ENCODE measurements around the gene TM2D1.
"Not testable (repeated sequence)": the region's sequence is repeated elsewhere in the genome, so short reads cannot be mapped to it uniquely, and the experiment has no call there.

The TM2D1 gene

DNA sequence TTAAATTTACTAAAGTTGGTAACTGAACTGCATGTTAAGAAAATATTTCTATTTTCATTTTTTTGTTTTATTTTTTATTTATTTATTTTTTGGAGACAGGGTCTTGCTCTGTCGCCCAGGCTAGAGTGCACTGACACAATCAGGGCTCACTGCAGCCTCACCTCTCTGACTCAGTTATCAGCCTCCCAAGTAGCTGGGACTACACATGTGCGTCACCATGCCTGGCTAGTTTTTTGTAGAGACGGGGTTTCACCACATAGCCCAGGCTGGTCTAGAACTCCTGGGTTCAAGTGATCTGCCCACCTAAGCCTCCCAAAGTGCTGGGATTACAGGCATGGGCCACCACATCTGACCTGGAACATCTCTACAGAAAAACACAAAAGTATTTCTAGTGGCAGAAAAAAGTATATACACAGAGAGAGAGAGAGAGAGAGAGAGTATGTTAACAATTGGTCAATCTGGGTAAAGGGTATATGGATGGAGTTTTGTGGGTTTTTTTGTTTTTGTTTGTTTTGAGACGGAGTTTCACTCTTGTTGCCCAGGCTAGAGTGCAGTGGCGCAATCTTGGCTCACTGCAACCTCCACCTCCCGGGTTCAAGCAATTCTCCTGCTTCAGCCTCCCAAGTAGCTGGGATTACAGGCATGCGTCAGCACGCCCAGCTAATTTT is 5.8 kb downstream of the TM2D1 start:
- not testable (repeated sequence) for DNase-seq (ENCODE audit: low spot score)

DNA sequence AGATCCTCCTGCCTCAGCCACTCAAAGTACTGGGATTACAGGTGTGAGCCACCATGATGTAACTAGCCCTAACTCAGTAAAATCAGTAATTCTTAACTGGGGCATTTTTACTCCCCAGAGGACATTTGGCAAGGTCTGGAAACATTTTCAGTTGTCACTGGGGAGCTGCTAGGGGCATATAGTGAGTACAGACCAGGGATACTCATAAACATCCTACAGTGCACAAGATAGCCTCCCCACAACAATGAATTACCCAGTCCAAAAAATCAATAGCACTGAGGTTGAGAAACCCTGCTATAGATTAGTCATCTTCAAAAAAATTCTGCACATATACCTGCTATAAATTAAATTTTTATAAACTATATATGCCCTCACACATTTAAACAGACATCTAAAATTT is 13.0 kb downstream of the TM2D1 start:
- no peak for DNase-seq (ENCODE audit: low spot score)

DNA sequence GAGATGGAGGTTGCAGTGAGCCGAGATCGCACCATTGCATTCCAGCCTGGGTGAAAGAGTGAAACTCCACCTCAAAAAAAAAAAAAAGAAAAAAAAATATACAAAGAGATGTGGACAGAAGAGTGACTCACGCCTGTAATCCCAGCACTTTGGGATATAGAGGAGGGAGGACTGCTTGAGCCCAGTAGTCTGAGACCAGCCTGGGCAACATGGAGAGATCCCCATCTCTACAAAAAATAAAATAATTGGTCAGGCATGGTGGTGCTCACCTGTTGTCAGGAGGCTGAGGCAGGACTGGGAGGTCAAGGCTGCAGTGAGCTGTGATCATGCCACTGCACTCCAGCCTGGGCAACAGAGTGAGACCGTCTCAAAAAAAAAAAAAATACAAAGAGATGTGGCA is 13.7 kb downstream of the TM2D1 start:
- DNase-seq (ENCODE audit: low spot score) = not testable (repeated sequence)

DNA sequence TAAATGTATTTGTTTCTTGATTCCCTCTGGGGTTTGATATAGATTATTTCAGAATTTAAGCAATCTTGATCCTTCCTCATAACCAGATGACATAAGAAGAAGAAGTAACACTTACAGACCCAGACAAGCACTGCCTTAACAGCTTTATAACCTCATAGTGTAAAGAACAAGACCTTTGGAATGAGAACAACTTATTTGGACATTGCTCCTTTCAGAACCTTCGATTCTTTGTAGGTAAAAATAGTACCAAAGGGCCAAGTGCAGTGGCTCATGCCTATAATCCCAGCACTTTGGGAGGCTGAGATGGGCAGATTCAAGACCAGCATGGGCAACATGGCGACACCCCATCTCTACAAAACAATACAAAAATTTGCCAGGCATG is 15.0 kb downstream of the TM2D1 start:
- DNase-seq (ENCODE audit: low spot score) = no peak

DNA sequence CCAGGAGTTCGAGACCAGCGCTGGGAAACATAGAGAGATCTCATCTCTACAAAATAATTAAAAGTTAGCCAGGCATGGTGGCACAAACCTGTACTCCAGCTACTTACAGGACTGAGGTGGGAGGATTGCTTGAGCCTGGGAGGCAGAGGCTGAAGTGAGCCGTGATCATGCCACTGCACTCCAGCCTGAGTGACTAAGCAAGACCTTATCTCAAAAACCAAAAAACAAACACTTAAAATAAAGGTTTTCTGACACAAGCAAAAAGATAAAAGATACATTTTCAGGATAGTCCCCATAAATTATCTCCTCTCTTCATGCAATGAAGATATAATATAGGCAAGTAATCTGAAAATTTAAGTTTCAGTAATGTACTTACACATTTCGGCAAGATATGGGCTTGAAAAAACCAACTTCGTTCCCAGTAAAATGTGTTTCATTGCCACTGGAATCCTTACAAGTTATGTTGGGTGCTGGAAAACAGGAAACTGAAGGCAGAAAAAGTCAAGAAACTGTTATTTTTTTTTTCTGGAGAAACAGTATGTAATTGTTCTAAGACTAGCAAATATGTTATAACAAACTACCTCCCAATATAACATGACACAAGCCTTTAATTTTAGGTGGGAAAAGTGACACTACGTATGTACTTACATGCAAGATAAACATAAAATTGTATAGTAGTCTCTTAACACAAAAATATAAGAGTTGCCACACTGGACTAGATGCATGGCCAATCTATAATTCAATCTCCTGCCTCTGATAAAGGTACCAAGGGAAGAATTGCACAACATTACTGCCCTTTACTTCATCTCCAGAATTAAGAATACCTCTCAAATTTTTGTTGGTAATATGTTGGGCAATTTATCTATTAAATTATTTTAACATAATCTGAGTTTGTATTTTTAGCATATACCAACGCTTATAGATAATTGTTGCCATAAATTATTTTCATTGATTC is 15.7 kb downstream of the TM2D1 start:
- DNase-seq (ENCODE audit: low spot score) = no peak

DNA sequence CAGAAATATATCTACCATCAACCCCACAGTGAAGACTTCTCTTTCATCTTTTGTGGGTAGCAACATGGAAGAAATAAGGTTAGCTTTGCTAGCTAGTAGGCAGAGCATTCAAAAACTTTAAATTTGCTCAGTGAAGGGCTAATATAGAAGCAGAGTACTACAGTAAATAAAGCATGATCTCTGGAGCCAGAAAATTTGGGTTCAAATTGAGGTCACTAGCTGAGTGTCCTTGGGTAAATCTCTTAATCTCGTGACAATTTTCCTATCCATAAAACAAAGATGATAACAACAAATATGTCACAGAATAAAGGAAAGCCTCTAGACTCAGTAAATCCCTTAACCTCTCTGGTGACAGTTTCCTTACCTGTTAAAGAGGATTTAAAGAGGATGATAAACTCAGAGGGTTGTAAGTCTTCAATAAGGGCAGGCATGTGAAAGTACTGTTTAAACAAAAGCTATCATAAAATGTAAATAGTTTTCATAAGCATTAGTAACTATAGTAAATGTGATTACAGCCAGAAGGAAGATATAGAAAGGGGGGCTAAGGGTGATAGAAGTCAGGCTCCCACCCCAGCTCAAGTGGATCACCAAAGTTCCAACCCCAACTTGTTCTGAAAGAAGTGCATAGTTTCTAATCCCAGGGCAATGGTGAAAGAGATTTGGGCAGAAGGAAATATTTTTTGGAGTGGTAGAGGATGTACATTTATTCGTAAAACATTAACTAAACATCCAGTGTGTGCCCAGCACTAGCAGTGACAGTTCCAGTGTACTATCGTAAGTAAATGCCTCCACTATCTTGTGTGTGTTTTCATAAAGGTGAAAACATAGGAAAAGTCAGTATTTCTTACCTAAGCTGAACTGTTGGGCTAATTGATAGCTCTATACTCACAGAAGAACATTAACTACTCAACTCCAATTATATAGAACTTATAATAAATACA is 24.8 kb downstream of the TM2D1 start:
- DNase-seq (ENCODE audit: low spot score) = no peak

DNA sequence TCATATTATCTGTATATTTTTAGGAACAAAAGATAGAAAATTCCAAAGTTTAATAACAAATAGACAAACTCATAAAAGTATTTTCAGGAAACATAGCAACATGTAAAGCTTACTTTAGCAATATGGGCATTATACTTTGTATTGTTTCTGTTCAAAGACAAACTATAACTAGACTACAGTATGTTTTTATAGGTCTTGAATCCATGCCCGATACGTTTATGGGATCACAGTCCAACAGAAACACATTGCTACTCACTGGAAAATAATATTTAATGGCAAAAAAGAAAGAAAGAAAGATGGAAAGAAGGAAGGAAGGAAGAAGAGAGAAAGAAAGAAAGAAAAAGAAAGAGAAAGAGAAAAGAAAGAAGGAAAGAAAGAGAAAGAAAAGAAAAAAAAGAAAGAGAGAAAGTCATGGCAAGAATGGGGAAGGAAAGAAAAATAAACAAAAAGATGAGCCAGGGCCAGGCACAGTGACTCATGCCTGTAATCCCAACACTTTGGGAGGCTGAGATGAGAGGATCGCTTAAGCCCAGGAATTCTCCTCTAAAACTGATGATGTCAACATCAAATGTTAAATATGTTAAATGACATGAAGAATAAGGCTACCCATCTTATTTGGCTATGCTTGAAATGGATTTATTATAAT is 32.7 kb downstream of the TM2D1 start:
- no peak for DNase-seq (ENCODE audit: low spot score)

DNA sequence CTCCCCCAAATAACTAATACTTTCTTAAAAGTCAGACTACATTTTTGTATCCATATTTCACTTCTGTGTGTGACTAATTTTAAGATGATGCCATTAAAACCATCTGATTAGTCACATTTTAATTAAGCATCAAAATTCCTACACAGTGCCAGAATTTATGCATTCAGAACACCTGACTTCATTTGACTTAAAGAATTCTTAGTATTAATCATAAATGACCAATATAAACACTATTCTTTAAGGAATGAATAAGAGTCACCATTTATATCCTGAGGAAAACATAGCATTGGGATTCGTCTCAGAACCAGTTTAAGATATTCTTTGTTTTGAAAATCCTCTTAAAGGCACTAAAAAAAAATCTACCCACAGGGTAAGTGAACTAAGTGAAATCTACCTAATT is 37.0 kb downstream of the TM2D1 start:
- DNase-seq (ENCODE audit: low spot score) = no peak

DNA sequence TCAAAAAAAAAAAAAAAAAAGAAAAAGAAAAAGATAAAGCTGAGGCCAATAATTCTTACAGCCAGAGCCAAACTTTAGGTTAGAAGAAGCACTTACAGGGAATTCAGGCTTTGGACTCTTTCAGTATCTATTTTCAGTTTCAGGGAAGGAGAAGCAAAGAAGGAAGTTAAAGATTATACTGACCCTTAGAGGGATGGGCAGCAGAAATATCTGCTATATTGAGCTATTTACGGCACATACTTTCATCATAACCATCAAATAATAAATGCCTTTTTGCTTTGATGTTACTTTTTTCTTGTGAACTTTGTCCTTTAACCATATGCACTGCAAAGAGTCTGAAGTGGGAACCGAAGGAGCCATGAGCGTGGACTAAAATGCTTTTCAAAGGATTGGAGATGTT is 42.0 kb downstream of the TM2D1 start:
- DNase-seq (ENCODE audit: low spot score) = no peak

DNA sequence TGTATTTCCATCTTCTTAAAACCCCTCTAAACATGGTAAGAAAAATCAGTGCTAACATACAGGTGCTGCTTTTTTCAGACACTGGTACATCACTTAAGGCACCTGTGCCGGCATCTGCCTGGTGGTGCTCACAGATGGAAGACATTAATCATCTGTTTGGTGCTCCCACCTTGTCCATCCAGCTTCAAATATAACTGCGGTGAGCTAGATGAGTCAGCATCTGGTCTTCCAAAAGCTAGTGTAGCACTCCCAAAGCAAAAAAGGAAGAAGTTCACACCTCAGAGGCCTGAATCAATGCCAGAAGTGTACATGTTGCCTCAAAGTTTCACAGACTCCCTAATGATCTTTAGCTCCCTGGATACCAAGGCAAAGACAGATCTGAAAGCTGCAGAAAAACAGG is 44.4 kb downstream of the TM2D1 start:
- no peak for DNase-seq (ENCODE audit: low spot score)

DNA sequence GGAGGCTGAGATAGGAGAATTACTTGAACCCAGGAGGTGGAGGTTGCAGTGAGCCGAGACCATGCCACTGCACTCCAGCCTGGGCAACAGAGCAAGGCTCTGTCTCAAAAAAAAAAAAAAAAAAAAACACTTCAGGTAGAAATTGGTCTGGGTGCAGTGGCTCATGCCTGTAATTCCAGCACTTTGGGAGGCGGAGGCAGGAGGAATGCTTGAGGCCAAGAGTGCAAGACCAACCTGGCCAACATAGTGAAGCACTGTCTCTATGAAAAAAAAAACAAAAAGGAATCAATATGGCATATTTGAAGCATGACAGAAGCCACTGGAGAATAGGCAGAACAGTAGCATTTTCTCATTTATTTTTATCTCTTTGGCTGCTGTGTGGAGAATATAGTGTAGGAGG is 48.1 kb downstream of the TM2D1 start:
- DNase-seq (ENCODE audit: low spot score) = not testable (repeated sequence)

DNA sequence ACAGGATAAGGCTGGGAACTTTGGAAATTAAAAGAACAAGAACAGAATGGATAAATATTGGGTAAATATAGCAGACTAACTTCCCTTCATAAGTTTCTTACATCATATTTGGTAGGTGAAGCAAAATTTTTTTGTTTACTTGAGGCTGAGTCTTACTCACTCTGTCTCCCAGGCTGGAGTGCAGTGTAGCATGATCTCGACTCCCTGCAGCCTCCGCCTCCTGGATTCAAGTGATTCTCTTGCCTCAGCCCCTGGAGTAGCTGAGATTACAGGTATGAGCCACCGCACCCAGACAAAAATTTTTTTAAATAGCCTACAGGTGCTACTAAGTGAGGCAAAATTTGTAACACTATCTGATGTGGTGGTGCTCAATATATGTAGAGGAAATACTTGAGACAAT is 50.7 kb downstream of the TM2D1 start:
- no peak for DNase-seq (ENCODE audit: low spot score)

DNA sequence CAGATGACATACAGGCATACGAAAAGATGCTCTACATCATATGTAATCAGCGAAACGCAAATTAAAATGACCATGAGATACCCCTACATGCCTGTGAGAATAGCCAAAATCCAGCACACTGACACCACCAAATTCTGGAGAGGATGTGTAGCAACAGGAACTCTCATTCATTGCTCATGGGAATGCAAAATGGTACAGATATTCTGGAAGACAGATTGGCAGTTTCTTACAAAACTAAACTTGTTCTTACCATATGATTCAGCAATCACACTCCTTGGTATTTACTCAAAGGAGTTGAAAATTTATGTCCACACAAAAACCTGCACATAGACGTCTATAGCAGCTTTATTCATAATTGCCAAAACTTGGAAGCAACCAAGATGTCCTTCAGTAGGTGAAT is 52.6 kb downstream of the TM2D1 start:
- DNase-seq (ENCODE audit: low spot score) = no peak

DNA sequence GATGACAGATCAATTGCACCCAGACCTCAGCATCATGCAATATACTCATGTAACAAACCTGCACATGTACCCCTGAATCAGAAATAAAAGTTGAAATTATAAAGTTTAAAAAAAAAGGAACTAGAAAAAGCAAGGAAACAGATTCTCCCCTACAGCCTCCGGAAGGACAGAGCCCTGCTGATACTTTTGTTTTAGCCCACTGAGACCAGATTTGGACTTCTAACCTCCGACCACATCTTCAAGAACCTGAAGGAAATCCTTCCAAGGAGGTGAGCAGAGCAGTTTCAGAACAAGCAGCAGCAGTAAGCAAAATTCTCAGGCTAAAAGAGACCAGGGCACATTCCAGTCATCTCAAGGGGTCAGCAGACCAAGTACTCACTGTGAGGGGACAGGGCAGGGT is 54.5 kb downstream of the TM2D1 start:
- DNase-seq (ENCODE audit: low spot score) = no peak

DNA sequence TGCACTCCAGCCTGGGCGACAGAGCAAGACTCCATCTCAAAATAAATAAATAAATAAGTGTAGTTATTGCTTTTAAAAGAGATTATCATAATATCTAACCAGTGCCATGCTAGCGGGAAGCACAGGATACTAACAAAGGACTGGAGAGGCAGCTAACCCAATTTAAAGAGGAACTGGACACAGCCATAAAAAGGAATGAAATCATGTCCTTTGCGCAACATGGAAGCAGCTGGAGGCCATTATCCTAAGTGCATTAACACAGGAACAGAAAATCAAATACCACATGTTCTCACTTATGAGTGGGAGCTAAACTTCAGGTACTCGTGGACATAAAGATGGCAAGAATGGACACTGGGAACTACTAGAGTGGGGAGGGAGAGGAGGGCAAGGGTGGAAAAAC is 54.9 kb downstream of the TM2D1 start:
- DNase-seq (ENCODE audit: low spot score) = no peak

DNA sequence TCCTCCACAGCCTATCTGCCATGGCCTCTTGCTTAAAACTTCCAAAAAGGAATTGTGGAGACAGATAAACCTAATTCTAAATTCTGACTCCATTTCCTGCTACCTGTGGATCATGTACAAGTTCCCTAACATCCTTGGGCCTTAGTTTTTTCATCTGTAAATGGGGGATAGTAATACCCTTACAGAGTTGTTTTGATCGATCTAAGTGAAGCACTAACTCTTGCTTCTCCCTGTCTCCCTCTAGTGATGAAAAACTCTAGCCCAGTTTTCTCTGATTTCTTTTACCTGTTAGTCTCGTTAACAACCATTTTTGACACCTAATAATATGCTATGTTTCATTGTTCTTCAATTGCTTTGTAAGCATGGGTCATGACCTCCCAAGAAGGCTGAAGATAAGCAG is 65.9 kb downstream of the TM2D1 start:
- no peak for DNase-seq (ENCODE audit: low spot score)

DNA sequence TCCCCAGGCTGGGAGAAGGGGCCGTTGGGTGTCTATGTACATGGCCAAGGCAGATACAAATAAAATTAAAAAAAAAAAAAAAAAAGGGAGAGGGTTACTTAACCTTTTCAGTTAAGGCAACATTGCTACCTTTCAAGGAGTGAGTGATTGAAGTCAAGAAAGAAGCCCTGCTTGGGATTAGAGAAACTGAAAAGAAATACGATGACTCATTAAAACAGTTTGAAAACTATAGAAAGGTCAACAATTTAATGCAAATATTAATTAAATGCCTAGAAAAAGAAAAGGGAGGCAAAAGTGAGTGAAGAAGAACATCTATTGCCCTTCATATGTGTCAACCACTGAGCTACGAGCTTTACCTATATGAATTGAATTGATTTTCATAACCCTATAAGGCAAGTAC is 69.5 kb downstream of the TM2D1 start:
- no peak for DNase-seq (ENCODE audit: low spot score)

DNA sequence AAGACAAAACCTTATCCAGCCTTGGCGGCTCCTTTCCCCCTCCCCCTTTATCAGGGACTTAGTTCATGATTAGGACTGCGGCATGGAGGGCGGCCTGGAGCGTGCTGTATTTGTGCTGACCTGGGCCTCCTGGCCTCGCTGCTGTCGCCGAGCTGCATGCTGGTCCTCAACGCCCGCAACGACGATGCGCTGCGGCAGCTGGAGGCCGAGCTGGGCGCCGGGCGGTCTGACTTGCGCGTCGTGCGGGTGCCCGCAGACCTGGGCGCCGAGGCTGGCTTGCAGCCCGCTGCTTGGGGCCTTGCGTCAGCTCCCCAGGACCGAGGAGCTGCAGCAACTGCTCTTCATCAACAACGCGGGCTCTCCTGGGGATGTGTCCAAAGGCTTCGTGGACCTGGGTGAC is 70.9 kb downstream of the TM2D1 start:
- DNase-seq (ENCODE audit: low spot score) = no peak

DNA sequence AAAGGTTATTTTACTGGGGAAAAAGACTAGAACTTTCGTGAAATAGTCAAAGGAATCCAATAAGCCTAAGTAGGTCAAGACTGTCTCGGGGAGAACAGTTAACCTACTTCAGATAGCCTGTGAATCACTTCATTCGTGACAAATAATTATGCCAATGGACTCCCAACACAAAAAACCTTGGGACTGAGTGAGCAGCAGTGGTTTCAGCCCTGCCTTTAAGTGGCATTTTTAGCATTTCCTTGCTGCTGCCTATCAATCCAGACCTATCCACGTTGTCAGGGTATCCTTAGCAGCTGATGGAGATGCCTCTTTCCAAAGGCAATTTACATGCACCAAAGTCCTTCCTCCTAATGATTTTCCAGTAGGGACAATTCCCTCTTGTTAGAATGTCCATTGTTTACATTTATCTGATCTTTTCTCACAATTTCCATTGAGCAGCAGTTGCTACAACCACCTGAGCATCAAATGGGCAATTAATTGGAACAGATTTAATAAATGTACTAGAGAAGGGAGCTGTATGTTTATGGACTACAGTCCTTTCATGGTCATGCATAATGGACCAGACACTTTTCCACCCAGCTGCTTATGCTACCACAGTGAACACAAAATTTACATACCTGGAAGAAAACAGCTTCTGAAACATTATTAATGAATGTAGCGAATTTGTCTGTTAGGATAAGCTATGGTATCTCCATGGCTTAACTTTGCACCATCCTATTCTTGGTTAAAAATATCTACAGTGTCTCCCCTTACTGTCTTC is 75.8 kb downstream of the TM2D1 start:
- DNase-seq (ENCODE audit: low spot score) = no peak

DNA sequence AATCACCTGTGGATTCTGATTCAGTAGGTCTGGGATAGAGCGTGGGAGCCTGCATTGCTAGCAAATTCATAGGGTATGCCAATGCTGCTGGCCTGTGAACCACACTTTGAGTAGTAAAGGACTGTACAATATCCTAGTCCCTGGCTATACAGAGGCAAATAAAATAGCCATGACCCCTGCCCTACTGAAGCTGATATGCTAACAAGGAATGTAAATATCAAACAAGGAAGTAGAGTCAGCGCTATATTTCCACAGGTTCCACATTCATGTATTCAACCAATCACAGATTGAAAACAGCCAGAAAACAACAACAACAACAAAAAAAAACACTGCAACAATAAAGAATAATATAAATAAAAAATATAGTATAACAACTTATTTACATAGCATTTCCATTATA is 77.8 kb downstream of the TM2D1 start:
- no peak for DNase-seq (ENCODE audit: low spot score)

DNA sequence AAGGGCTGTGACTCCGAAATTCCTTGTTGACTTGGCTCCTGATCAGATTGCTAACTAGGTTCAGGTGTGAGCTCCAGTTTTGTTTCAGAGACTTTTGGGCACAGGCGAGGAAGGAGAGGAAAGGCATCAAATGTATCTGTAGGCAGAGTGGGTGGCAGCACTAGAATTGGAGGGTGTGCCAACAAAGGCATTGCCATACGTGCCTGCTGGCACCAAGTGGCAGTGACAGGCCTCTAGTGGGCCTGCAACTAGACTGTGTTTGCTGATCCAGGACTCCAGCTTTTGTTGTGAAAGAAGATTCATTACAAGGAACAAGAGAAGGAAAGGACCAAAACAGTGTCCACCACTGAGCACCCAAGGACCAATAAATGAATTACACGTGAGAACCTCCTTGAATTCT is 79.5 kb downstream of the TM2D1 start:
- peak; percentile 45 for DNase-seq (ENCODE audit: low spot score)
